ENCODE data around the gene TP53I3. TPM values are rescaled to one million over a fixed set of nuclear protein-coding genes. Genes with fewer than 3 reads are reported as not detected.
"Not testable (repeated sequence)": the region's sequence is repeated elsewhere in the genome, so short reads cannot be mapped to it uniquely, and the experiment has no call there.

TP53I3 gene
- total and polyA plus RNA-seq, 3 donors from 2014 or later, result 31.3 to 70.4 (median 36.5) TPM

- H3K9me3 ChIP-seq, result no peaks in the 10 kb centered on the region
- no peaks in the 10 kb centered on the region for H3K36me3 ChIP-seq (ENCODE audit: low read depth, missing control alignments)
- intact Hi-C loops (cut with DNase I; ENCODE audit: low total_unique reads), result no loop called here
- no peak overlapping the region for H3K27ac ChIP-seq
- H3K4me1 ChIP-seq, result peaks cover 4% of the 10 kb centered on the region
- DNase-seq, result no peak
- 82 to 100% methylated on average over 1 of the region's 1 CpG for WGBS, 2 donors
- no peak for TF ChIP-seq CTCF (IDR thresholded peaks at IDR 0.05)
- no peaks in the 10 kb centered on the region for H3K27me3 ChIP-seq
- no peak overlapping the region for H3K4me3 ChIP-seq
These were observed 33.3 kb upstream of the TP53I3 start for GRCh38 chr2:24117902-24118301.

GRCh38 chr2:24115057-24115456 lies 30.4 kb upstream of the TP53I3 start:
- Histone ChIP-seq H3K9me3 (no peaks in the 10 kb centered on the region), H3K36me3 (ENCODE audit: low read depth, missing control alignments) (no peaks in the 10 kb centered on the region), H3K27me3 (no peaks in the 10 kb centered on the region), H3K27ac (no peak overlapping the region), H3K4me3 (no peak overlapping the region), H3K4me1 (no peaks in the 10 kb centered on the region)
- no peak for TF ChIP-seq CTCF (IDR thresholded peaks at IDR 0.05)
- TF ChIP-seq POLR2A (IDR thresholded peaks at IDR 0.05), result no peak
- WGBS, 2 donors, result 24 to 28% methylated on average over 2 of the region's 2 CpGs
- no peak for DNase-seq
- intact Hi-C loops (cut with DNase I; ENCODE audit: low total_unique reads), result no loop called here

DNA sequence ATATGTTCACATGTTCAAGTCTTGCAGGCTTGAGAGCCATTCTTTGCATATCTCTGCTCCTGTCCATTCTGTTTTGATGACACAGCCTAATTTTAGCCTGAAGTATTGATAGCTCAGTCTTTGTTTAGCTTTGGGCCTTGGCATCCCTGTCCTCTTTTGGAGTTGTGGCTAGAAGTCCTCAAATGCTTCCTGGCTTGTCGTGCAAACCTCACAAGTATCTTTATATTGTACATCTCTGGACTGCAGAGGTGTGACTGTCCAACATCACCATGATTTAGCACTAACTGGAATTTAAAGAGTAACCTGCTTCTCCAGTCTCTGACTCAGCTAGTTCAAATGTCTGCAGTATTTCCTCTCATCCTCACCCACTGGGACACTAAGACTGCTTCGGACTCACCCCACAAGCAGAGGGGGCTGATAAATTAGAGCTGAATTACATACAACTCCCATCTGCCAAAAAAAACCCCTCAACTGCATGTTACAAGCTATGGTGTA lies 26.8 kb upstream of the TP53I3 start:
- H3K4me1 ChIP-seq, result no peaks in the 10 kb centered on the region
- H3K27me3 ChIP-seq, result no peaks in the 10 kb centered on the region
- intact Hi-C loops (cut with DNase I; ENCODE audit: low total_unique reads), result no loop called here
- no peak for DNase-seq
- no peak overlapping the region for H3K4me3 ChIP-seq
- H3K27ac ChIP-seq, result no peak overlapping the region
- 47 to 56% methylated on average over 2 of the region's 2 CpGs for WGBS, 2 donors
- TF ChIP-seq CTCF (IDR thresholded peaks at IDR 0.05) (no peak), POLR2A (IDR thresholded peaks at IDR 0.05) (no peak)
- H3K9me3 ChIP-seq, result no peaks in the 10 kb centered on the region
- H3K36me3 ChIP-seq (ENCODE audit: low read depth, missing control alignments), result no peaks in the 10 kb centered on the region

- H3K27me3 ChIP-seq, result no peaks in the 10 kb centered on the region
- H3K4me1 ChIP-seq, result no peaks in the 10 kb centered on the region
These were observed 26.1 kb upstream of the TP53I3 start for GRCh38 chr2:24110660-24111303.

GRCh38 chr2:24109431-24109830 lies 24.8 kb upstream of the TP53I3 start:
- H3K4me1 ChIP-seq; H3K9me3 ChIP-seq; H3K27me3 ChIP-seq; DNase-seq; H3K4me3 ChIP-seq; H3K27ac ChIP-seq; H3K36me3 ChIP-seq (ENCODE audit: low read depth, missing control alignments); intact Hi-C loops (cut with DNase I; ENCODE audit: low total_unique reads): not testable (repeated sequence)
- WGBS, 2 donors, result 95 to 100% methylated on average over 1 of the region's 1 CpG

More at GRCh38 chr2:24110660-24111303, 26.1 kb upstream of the TP53I3 start:
- WGBS, 2 donors, result 85 to 93% methylated on average over 7 of the region's 7 CpGs
- no peak for TF ChIP-seq POLR2A (IDR thresholded peaks at IDR 0.05)
- intact Hi-C loops (cut with DNase I; ENCODE audit: low total_unique reads), result no loop called here
- DNase-seq, result no peak
- Histone ChIP-seq H3K36me3 (ENCODE audit: low read depth, missing control alignments) (no peaks in the 10 kb centered on the region), H3K9me3 (no peaks in the 10 kb centered on the region), H3K4me3 (no peak overlapping the region), H3K27ac (no peak overlapping the region)

GRCh38 chr2:24107336-24107735 lies 22.7 kb upstream of the TP53I3 start:
- WGBS, 2 donors, result 92 to 97% methylated on average over 1 of the region's 1 CpG
- no peak overlapping the region for H3K4me3 ChIP-seq
- H3K4me1 ChIP-seq, result no peaks in the 10 kb centered on the region
- H3K27me3 ChIP-seq, result no peaks in the 10 kb centered on the region
- H3K36me3 ChIP-seq (ENCODE audit: low read depth, missing control alignments), result no peaks in the 10 kb centered on the region
- TF ChIP-seq POLR2A (IDR thresholded peaks at IDR 0.05) (no peak), CTCF (IDR thresholded peaks at IDR 0.05) (no peak)
- DNase-seq, result no peak
- no peaks in the 10 kb centered on the region for H3K9me3 ChIP-seq
- no peak overlapping the region for H3K27ac ChIP-seq
- intact Hi-C loops (cut with DNase I; ENCODE audit: low total_unique reads), result no loop called here

All from testis (tissue), 3 donors.